Measurements from ENCODE around the gene SYTL3.
A peak's percentile ranks its signal among the peaks of the same experiment; 100 is the strongest.

Gene SYTL3

DNA sequence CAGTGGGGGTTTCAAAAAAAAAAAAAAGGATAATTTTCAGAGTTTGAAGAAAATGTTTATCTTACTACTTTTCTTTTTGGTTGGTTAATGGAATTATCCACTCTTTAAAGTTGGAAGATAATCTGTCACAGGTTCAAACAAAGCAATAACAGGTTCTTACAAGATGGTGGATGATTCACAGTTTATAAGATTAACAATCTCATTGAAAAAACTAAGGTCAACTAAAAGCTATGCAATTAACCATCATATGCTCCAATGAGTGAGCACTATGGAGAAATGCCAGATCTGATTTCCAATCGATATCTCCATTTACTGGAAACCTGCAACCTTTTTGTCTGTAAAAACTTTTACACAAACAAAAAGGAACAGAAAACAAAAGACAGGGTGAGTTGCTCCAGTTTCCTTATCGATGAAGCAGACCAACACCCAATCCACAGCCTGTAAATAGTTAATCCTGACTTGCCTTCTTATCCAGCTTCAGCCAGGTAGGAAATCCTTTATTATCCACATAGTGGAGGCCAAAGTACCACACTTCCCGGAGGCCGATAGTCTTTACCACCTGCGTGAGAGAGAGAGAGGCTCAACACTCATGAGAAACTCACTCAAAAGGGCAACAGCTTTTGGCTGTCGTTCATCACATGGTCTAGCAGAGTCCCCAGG lies 136.9 kb downstream of the SYTL3 start:
- H3K9me3 ChIP-seq (ENCODE audit: low read length), result no peaks in the 10 kb centered on the region
- H3K27ac ChIP-seq (ENCODE audit: low read depth, low read length, poor library complexity, severe bottlenecking), result no peak overlapping the region
- no peaks in the 10 kb centered on the region for H3F3A ChIP-seq (ENCODE audit: insufficient read depth, low read length)
- no peak overlapping the region for H3K9ac ChIP-seq (ENCODE audit: low read length)
- H3K9me2 ChIP-seq (ENCODE audit: low read depth, low read length), result no peaks in the 10 kb centered on the region
- H4K20me1 ChIP-seq (ENCODE audit: insufficient read depth, low read length), result 0 out of 2 replicates have a peak, but pooled peaks cover 2% of the 10 kb centered on the region
- H3K4me3 ChIP-seq (ENCODE audit: low read depth, low read length, poor library complexity, severe bottlenecking), result no peak overlapping the region
- no peak overlapping the region for H2AFZ ChIP-seq (ENCODE audit: low read length)
- H3K4me2 ChIP-seq (ENCODE audit: low read length), result no peak overlapping the region
- H3K4me1 ChIP-seq (ENCODE audit: insufficient read depth, low read length, severe bottlenecking), result peaks cover 26% of the 10 kb centered on the region
- no peaks in the 10 kb centered on the region for H3K27me3 ChIP-seq (ENCODE audit: insufficient read depth, low read length)
- peaks cover 27% of the 10 kb centered on the region for H3K79me2 ChIP-seq (ENCODE audit: insufficient read depth, low read length)
- TF ChIP-seq, protein P1, sequence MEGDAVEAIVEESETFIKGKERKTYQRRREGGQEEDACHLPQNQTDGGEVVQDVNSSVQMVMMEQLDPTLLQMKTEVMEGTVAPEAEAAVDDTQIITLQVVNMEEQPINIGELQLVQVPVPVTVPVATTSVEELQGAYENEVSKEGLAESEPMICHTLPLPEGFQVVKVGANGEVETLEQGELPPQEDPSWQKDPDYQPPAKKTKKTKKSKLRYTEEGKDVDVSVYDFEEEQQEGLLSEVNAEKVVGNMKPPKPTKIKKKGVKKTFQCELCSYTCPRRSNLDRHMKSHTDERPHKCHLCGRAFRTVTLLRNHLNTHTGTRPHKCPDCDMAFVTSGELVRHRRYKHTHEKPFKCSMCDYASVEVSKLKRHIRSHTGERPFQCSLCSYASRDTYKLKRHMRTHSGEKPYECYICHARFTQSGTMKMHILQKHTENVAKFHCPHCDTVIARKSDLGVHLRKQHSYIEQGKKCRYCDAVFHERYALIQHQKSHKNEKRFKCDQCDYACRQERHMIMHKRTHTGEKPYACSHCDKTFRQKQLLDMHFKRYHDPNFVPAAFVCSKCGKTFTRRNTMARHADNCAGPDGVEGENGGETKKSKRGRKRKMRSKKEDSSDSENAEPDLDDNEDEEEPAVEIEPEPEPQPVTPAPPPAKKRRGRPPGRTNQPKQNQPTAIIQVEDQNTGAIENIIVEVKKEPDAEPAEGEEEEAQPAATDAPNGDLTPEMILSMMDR (IDR thresholded peaks at IDR 0.05; ENCODE audit: low read length), result no peak
- TF ChIP-seq EZH2 (IDR thresholded peaks at IDR 0.05; ENCODE audit: borderline replicate concordance, low read length), result no peak
- peaks cover 98% of the 10 kb centered on the region for H3K36me3 ChIP-seq (ENCODE audit: insufficient read depth, low read length)

- H2AFZ ChIP-seq (ENCODE audit: low read length), result no peak overlapping the region
- no peaks in the 10 kb centered on the region for H3K27me3 ChIP-seq (ENCODE audit: insufficient read depth, low read length)
- H3K36me3 ChIP-seq (ENCODE audit: insufficient read depth, low read length), result peaks cover 97% of the 10 kb centered on the region
- no peak overlapping the region for H3K4me2 ChIP-seq (ENCODE audit: low read length)
- H3K9me2 ChIP-seq (ENCODE audit: low read depth, low read length), result no peaks in the 10 kb centered on the region
- no peaks in the 10 kb centered on the region for H3F3A ChIP-seq (ENCODE audit: insufficient read depth, low read length)
- H3K4me1 ChIP-seq (ENCODE audit: insufficient read depth, low read length, severe bottlenecking), result peaks cover 32% of the 10 kb centered on the region
- H4K20me1 ChIP-seq (ENCODE audit: insufficient read depth, low read length), result 0 out of 2 replicates have a peak, but pooled peaks cover 2% of the 10 kb centered on the region
- no peak overlapping the region for H3K9ac ChIP-seq (ENCODE audit: low read length)
- peaks cover 33% of the 10 kb centered on the region for H3K79me2 ChIP-seq (ENCODE audit: insufficient read depth, low read length)
- H3K27ac ChIP-seq (ENCODE audit: low read depth, low read length, poor library complexity, severe bottlenecking), result no peak overlapping the region
- H3K9me3 ChIP-seq (ENCODE audit: low read length), result no peaks in the 10 kb centered on the region
- H3K4me3 ChIP-seq (ENCODE audit: low read depth, low read length, poor library complexity, severe bottlenecking), result no peak overlapping the region
- no peak for TF ChIP-seq EZH2 (IDR thresholded peaks at IDR 0.05; ENCODE audit: borderline replicate concordance, low read length)
- TF ChIP-seq, protein P1 (IDR thresholded peaks at IDR 0.05; ENCODE audit: low read length), result no peak
These were observed 137.5 kb downstream of the SYTL3 start for GRCh38 chr6:158787395-158787794.

- no peak overlapping the region for H3K9ac ChIP-seq (ENCODE audit: low read length)
- peaks cover 52% of the 10 kb centered on the region for H3K79me2 ChIP-seq (ENCODE audit: insufficient read depth, low read length)
- H3K4me2 ChIP-seq (ENCODE audit: low read length), result no peak overlapping the region; the same call in 1 of the 2 replicates
- H3K9me2 ChIP-seq (ENCODE audit: low read depth, low read length), result no peaks in the 10 kb centered on the region
- H3K36me3 ChIP-seq (ENCODE audit: insufficient read depth, low read length), result peaks cover 85% of the 10 kb centered on the region
- no peaks in the 10 kb centered on the region for H3K9me3 ChIP-seq (ENCODE audit: low read length)
- no peak overlapping the region for H2AFZ ChIP-seq (ENCODE audit: low read length)
- no peaks in the 10 kb centered on the region for H3F3A ChIP-seq (ENCODE audit: insufficient read depth, low read length)
- no peaks in the 10 kb centered on the region for H3K27me3 ChIP-seq (ENCODE audit: insufficient read depth, low read length)
- H3K27ac ChIP-seq (ENCODE audit: low read depth, low read length, poor library complexity, severe bottlenecking), result peak overlapping the region; percentile 66
- peaks cover 52% of the 10 kb centered on the region for H3K4me1 ChIP-seq (ENCODE audit: insufficient read depth, low read length, severe bottlenecking)
- H3K4me3 ChIP-seq (ENCODE audit: low read depth, low read length, poor library complexity, severe bottlenecking), result no peak overlapping the region
- TF ChIP-seq, protein P1 (IDR thresholded peaks at IDR 0.05; ENCODE audit: low read length), result no peak
- 0 out of 2 replicates have a peak, but pooled peaks cover 2% of the 10 kb centered on the region for H4K20me1 ChIP-seq (ENCODE audit: insufficient read depth, low read length)
These were observed 139.5 kb downstream of the SYTL3 start for GRCh38 chr6:158789115-158789917.
